Naive thymus-derived CD8-positive, alpha-beta T cell (primary cell): ENCODE measurements around the gene BACH2. TPM values are rescaled to one million over a fixed set of nuclear protein-coding genes. Genes with fewer than 3 reads are reported as not detected.

Experiments
- ATAC-seq, 2 donors: fragments of 150-1000 bp; cut with Tn5 transposase in 1 of 2; sonication (Bioruptor Pico), chemical (Tn5 transposase) in 1 of 2; 1 replicate in 1 of 2; 2 replicates in 1 of 2; pipeline ENCODE4 v1.10.0; 2021; ENCODE audit warnings: mild to moderate bottlenecking in 2 of 2, moderate library complexity in 2 of 2
- POLR2A ChIA-PET: fragments of 350-600 bp; sonication (Branson Sonifier 250); formaldehyde crosslinking; loops from one replicate; lab custom pipeline; 2021; ENCODE audit warnings: antibody characterized with exemption; lab: Charles Lee
- DNase-seq, 10 donors: peaks; one replicate each; pipeline versions ENCODE4 v3.0.0 to v3.0.0-alpha.2; 2020 to 2022
- H3K27ac Mint-ChIP-seq, 10 donors: one replicate each; pipeline ENCODE4 v1.8.0; 2020 to 2022; ENCODE audit warnings: mild to moderate bottlenecking in 10 of 10, mixed read lengths in 10 of 10, moderate library complexity in 4 of 10, inconsistent platforms in 1 of 10
- H3K27me3 Mint-ChIP-seq, 5 donors: one replicate each; pipeline ENCODE4 v1.8.0; 2021 to 2022; ENCODE audit warnings: mixed read lengths in 5 of 5
- H3K36me3 Mint-ChIP-seq, 3 donors: one replicate each; pipeline ENCODE4 v1.8.0; 2020 to 2022; ENCODE audit warnings: mixed read lengths in 3 of 3, mild to moderate bottlenecking in 2 of 3, inconsistent platforms in 1 of 3
- H3K4me1 Mint-ChIP-seq, 4 donors: one replicate each; pipeline ENCODE4 v1.8.0; 2021 to 2022; ENCODE audit warnings: mixed read lengths in 4 of 4
- H3K4me3 Mint-ChIP-seq, 10 donors: one replicate each; pipeline ENCODE4 v1.8.0; 2020 to 2022; ENCODE audit warnings: mild to moderate bottlenecking in 10 of 10, mixed read lengths in 10 of 10, moderate library complexity in 6 of 10, inconsistent platforms in 1 of 10
- H3K9me3 Mint-ChIP-seq, 9 donors: one replicate each; pipeline ENCODE4 v1.8.0; 2020 to 2022; ENCODE audit warnings: mixed read lengths in 9 of 9, mild to moderate bottlenecking in 3 of 9, inconsistent platforms in 1 of 9, moderate library complexity in 1 of 9
- polyA plus RNA-seq, 3 donors: library from polyadenylated mRNA; unstranded; fragments of 300-500 nt; fragmentation: Illumina TruSeq; gene quantifications; one replicate each; pipeline ENCODE4 v1.2.3, GENCODE V29; 2021
- total RNA-seq, 8 experiments: library from RNA in 2 of 8; stranded (reverse) in 2 of 8; gene quantifications; one replicate each; pipeline ENCODE4 v1.2.3 and lab custom pipeline; 2021 to 2026

Gene BACH2
- total and polyA plus RNA-seq, 5 experiments from 2014 or later: 17.5 to 126 (median 29.3) TPM

- peak overlapping the region in 9 of 10 donors; percentile 6 to 83 (median 29) for H3K27ac Mint-ChIP-seq
- no peak for DNase-seq
- POLR2A ChIA-PET: no interaction called here
- no peaks in the 10 kb centered on the region for H3K9me3 Mint-ChIP-seq
- H3K36me3 Mint-ChIP-seq: peaks cover 0 to 37% (median 23%) of the 10 kb centered on the region in 3 donors
- no peaks in the 10 kb centered on the region for H3K27me3 Mint-ChIP-seq
- ATAC-seq: no peak
- peaks cover 17 to 81% (median 77%) of the 10 kb centered on the region in 4 donors for H3K4me1 Mint-ChIP-seq
- no peak overlapping the region for H3K4me3 Mint-ChIP-seq
Measured at GRCh38 chr6:90088009-90088408, 208.6 kb downstream of the BACH2 start.

GRCh38 chr6:90087106-90087833, 209.4 kb downstream of the BACH2 start:
- Mint-ChIP-seq H3K9me3 (no peaks in the 10 kb centered on the region), H3K4me1 (peaks cover 18 to 84% (median 77%) of the 10 kb centered on the region in 4 donors), H3K27ac (peak overlapping the region in 8 of 10 donors; percentile 10 to 90 (median 46)), H3K4me3 (peak overlapping the region in 1 of 10 donors; percentile 8), H3K36me3 (peaks cover 0 to 37% (median 23%) of the 10 kb centered on the region in 3 donors), H3K27me3 (no peaks in the 10 kb centered on the region)
- DNase-seq: no peak
- POLR2A ChIA-PET: no interaction called here
- no peak for ATAC-seq

- POLR2A ChIA-PET: no interaction called here
- Mint-ChIP-seq H3K27me3 (no peaks in the 10 kb centered on the region), H3K4me3 (no peak overlapping the region), H3K27ac (peak overlapping the region in 8 of 10 donors; percentile 24 to 90 (median 55)), H3K9me3 (no peaks in the 10 kb centered on the region), H3K4me1 (peaks cover 20 to 87% (median 81%) of the 10 kb centered on the region in 4 donors), H3K36me3 (peaks cover 0 to 37% (median 23%) of the 10 kb centered on the region in 3 donors)
- ATAC-seq: no peak
- DNase-seq: no peak
Measured at GRCh38 chr6:90086517-90086916, 210.1 kb downstream of the BACH2 start.

- DNase-seq: peak; percentile 13 to 72 (median 38)
Measured at GRCh38 chr6:90083891-90084290, 212.8 kb downstream of the BACH2 start.

GRCh38 chr6:90082847-90083246, 213.8 kb downstream of the BACH2 start:
- DNase-seq (no peak), ATAC-seq (no peak)
- Mint-ChIP-seq H3K36me3 (peaks cover 0 to 22% (median 13%) of the 10 kb centered on the region in 3 donors), H3K4me3 (peak overlapping the region in 9 of 10 donors; percentile 41 to 80 (median 58)), H3K27me3 (no peaks in the 10 kb centered on the region), H3K9me3 (no peaks in the 10 kb centered on the region), H3K4me1 (peaks cover 39 to 93% (median 85%) of the 10 kb centered on the region in 4 donors), H3K27ac (peak overlapping the region; percentile 74 to 98 (median 94))
- POLR2A ChIA-PET: interaction anchor here (0.6 to 3.3 kb wide), 12 partner anchors 10 to 319 kb away, joined by 3 to 12 read pairs (median 4); no protein-coding TSS in a partner anchor

More at GRCh38 chr6:90083891-90084290, 212.8 kb downstream of the BACH2 start:
- Mint-ChIP-seq H3K9me3 (no peaks in the 10 kb centered on the region), H3K4me3 (peak overlapping the region; percentile 50 to 87 (median 70)), H3K36me3 (peaks cover 0 to 31% (median 18%) of the 10 kb centered on the region in 3 donors), H3K4me1 (peaks cover 29 to 93% (median 81%) of the 10 kb centered on the region in 4 donors), H3K27me3 (no peaks in the 10 kb centered on the region), H3K27ac (peak overlapping the region; percentile 66 to 97 (median 90))
- peak; percentile 24 to 38 for ATAC-seq
- POLR2A ChIA-PET: interaction anchor here (0.5 to 3.3 kb wide), 7 partner anchors 11 to 381 kb away, joined by 3 to 9 read pairs (median 4); no protein-coding TSS in a partner anchor

- POLR2A ChIA-PET: interaction anchor here (1.4 kb wide), 1 partner anchor 215 kb away, joined by 4 read pairs; no protein-coding TSS in a partner anchor
- Mint-ChIP-seq H3K36me3 (peaks cover 0 to 16% (median 0%) of the 10 kb centered on the region in 3 donors), H3K4me3 (peak overlapping the region; percentile 86 to 99 (median 92)), H3K9me3 (no peaks in the 10 kb centered on the region), H3K27ac (peak overlapping the region; percentile 93 to 98 (median 97)), H3K27me3 (no peaks in the 10 kb centered on the region), H3K4me1 (peaks cover 50 to 98% (median 88%) of the 10 kb centered on the region in 4 donors)
- ATAC-seq: peak; percentile 74 to 81
- DNase-seq: peak; percentile 37 to 89 (median 76)
Measured at GRCh38 chr6:90080876-90081481, 215.7 kb downstream of the BACH2 start.

GRCh38 chr6:90079560-90080490, 216.8 kb downstream of the BACH2 start:
- Mint-ChIP-seq H3K27me3 (no peaks in the 10 kb centered on the region), H3K27ac (peak overlapping the region; percentile 93 to 98 (median 97)), H3K4me1 (peaks cover 51 to 99% (median 87%) of the 10 kb centered on the region in 4 donors), H3K4me3 (peak overlapping the region; percentile 86 to 99 (median 92)), H3K9me3 (no peaks in the 10 kb centered on the region), H3K36me3 (peaks cover 0 to 20% (median 0%) of the 10 kb centered on the region in 3 donors)
- ATAC-seq (peak in 1 of 2 donors; percentile 13), DNase-seq (peak in 1 of 10 donors; percentile 40)
- POLR2A ChIA-PET: interaction anchor here (1.4 kb wide), 1 partner anchor 216 kb away, joined by 4 read pairs; no protein-coding TSS in a partner anchor

GRCh38 chr6:90078513-90079289, 217.9 kb downstream of the BACH2 start:
- Mint-ChIP-seq H3K27ac (peak overlapping the region; percentile 93 to 98 (median 97)), H3K27me3 (no peaks in the 10 kb centered on the region), H3K36me3 (peaks cover 0 to 26% (median 0%) of the 10 kb centered on the region in 3 donors), H3K9me3 (no peaks in the 10 kb centered on the region), H3K4me3 (peak overlapping the region; percentile 86 to 99 (median 92)), H3K4me1 (peaks cover 56 to 99% (median 87%) of the 10 kb centered on the region in 4 donors)
- DNase-seq (peak in 5 of 10 donors; percentile 36 to 59 (median 39)), ATAC-seq (peak; percentile 16 to 38)
- POLR2A ChIA-PET: interaction anchor here (0.6 to 0.7 kb wide), 2 partner anchors 16 to 78 kb away, joined by 3 read pairs; no protein-coding TSS in a partner anchor

GRCh38 chr6:90076511-90077415, 219.9 kb downstream of the BACH2 start:
- Mint-ChIP-seq H3K4me3 (peak overlapping the region in 9 of 10 donors; percentile 41 to 96 (median 60)), H3K36me3 (peaks cover 0 to 32% (median 0%) of the 10 kb centered on the region in 3 donors), H3K9me3 (no peaks in the 10 kb centered on the region), H3K4me1 (peaks cover 65 to 99% (median 92%) of the 10 kb centered on the region in 4 donors), H3K27me3 (no peaks in the 10 kb centered on the region), H3K27ac (peak overlapping the region; percentile 28 to 97 (median 68))
- no peak for ATAC-seq
- no peak for DNase-seq
- POLR2A ChIA-PET: no interaction called here

GRCh38 chr6:90074161-90074850, 222.3 kb downstream of the BACH2 start:
- no peak for DNase-seq
- POLR2A ChIA-PET: interaction anchor here (1.2 kb wide), 1 partner anchor 9 kb away, joined by 5 read pairs; no protein-coding TSS in a partner anchor
- peak overlapping the region in 6 of 10 donors; percentile 5 to 27 (median 11) for H3K4me3 Mint-ChIP-seq

More at GRCh38 chr6:90074161-90074850, 222.3 kb downstream of the BACH2 start:
- no peaks in the 10 kb centered on the region for H3K9me3 Mint-ChIP-seq
- H3K27ac Mint-ChIP-seq: peak overlapping the region in 7 of 10 donors; percentile 18 to 90 (median 75)
- H3K27me3 Mint-ChIP-seq: no peaks in the 10 kb centered on the region
- H3K36me3 Mint-ChIP-seq: peaks cover 0 to 46% (median 7%) of the 10 kb centered on the region in 3 donors
- ATAC-seq: no peak
- H3K4me1 Mint-ChIP-seq: peaks cover 63 to 98% (median 93%) of the 10 kb centered on the region in 4 donors
